ENCODE results near the gene SORCS2.

Gene SORCS2

DNA sequence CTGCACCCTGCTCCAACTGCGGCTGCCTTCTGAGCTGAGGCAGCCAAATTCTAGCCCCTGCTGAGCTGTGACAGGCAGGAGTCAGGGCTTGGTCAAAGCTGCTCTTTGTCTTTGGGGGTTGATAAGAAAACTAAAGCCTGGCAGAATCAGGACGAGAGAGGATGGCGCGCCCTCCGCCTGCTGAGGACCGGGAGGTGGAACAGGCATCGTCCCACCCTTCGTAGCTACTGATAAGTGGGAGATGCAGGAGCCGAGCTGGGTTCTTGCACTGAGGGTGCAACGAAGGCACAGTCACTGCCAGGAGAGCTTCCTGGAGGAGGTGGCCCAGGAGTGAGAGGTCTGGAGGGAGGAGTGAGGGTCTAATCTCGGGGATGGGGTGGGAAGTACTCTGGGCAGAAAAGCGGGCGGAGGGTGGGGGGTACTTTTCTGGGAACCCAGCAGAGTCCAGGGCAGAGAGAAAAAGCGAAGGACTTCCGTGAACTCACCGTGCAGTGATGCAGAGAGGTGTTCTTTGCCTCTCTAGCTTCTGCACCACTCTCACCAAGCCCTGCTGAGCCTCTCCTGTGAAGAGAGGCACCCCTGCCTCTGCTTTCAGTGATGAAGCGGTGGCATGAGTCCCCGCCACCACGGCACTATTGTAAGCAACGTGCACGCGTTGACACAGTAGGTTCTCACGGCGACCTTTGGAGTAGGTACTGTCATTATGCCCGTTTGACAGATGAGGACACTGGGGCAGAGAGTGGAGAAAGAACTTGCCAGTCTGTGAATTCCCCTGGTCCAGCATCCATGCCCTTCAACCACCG is 107.8 kb downstream of the SORCS2 start:
- in situ Hi-C loops (cut with MboI; ENCODE audit: low sequenced_read_pairs, unreplicated experiment), result no loop called here
- no peak for DNase-seq (ENCODE audit: low spot score)
- TF ChIP-seq, protein P1, sequence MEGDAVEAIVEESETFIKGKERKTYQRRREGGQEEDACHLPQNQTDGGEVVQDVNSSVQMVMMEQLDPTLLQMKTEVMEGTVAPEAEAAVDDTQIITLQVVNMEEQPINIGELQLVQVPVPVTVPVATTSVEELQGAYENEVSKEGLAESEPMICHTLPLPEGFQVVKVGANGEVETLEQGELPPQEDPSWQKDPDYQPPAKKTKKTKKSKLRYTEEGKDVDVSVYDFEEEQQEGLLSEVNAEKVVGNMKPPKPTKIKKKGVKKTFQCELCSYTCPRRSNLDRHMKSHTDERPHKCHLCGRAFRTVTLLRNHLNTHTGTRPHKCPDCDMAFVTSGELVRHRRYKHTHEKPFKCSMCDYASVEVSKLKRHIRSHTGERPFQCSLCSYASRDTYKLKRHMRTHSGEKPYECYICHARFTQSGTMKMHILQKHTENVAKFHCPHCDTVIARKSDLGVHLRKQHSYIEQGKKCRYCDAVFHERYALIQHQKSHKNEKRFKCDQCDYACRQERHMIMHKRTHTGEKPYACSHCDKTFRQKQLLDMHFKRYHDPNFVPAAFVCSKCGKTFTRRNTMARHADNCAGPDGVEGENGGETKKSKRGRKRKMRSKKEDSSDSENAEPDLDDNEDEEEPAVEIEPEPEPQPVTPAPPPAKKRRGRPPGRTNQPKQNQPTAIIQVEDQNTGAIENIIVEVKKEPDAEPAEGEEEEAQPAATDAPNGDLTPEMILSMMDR (IDR thresholded peaks at IDR 0.05; ENCODE audit: borderline replicate concordance, control extremely low read depth, extremely low read depth, insufficient read depth, missing control alignments), result no peak

DNA sequence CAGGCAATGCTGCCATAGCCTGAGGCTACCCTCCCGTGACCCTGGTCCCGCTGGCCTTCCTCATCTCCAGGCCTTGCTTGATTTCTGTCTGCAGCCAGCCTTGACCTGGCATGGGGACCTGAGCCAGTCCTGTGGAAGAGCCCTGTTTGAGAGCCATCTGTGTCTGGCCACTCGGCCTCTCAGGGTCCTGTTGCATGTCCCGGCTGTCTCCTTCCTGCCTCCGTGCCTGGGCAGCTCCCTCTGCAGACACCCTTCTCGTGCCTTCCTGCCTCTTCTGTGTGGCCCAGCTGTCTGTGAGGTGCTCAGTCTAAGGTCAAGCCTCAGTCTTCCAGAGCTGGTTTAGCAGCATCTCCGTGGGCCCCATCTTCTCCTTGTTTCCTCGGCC is 108.4 kb downstream of the SORCS2 start:
- TF ChIP-seq, protein P1 (IDR thresholded peaks at IDR 0.05; ENCODE audit: borderline replicate concordance, control extremely low read depth, extremely low read depth, insufficient read depth, missing control alignments), result no peak
- DNase-seq (ENCODE audit: low spot score), result no peak

DNA sequence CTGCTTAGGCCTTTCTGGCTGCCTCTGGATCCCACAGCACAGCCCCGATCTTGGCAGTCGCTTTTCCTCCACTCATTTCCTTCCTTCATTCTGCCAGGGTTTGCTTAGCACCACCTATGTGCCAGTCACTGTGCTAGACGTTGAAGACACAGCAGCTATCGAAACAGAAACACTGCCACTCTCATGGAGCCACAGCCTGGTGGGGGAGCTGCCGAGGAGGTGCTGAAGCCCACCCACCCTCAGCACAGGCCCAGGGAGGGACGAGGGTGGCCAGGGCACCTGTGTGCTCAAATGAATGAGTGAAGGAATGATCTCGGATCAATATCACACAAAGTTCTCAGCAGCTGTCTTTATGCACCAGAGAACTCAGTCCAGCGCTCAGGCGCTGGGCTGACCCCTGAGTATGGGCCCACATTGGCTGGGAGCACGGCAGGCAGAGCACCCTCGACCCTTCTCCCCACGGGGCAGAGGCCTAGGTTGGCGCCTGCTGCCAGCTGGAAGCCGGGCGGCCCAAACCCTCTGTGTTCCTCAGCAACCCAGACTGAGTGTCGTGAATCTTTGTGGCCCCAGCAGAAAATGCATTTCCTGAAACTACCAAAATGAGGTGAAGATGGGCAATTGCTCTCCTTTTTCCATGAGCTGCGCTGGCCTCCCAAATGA is 108.9 kb downstream of the SORCS2 start:
- in situ Hi-C loops (cut with MboI; ENCODE audit: low sequenced_read_pairs, unreplicated experiment), result no loop called here
- TF ChIP-seq, protein P1 (IDR thresholded peaks at IDR 0.05; ENCODE audit: borderline replicate concordance, control extremely low read depth, extremely low read depth, insufficient read depth, missing control alignments), result no peak
- DNase-seq (ENCODE audit: low spot score), result no peak

More for the DNA sequence above, 108.4 kb downstream of the SORCS2 start:
- in situ Hi-C loops (cut with MboI; ENCODE audit: low sequenced_read_pairs, unreplicated experiment), result no loop called here

DNA sequence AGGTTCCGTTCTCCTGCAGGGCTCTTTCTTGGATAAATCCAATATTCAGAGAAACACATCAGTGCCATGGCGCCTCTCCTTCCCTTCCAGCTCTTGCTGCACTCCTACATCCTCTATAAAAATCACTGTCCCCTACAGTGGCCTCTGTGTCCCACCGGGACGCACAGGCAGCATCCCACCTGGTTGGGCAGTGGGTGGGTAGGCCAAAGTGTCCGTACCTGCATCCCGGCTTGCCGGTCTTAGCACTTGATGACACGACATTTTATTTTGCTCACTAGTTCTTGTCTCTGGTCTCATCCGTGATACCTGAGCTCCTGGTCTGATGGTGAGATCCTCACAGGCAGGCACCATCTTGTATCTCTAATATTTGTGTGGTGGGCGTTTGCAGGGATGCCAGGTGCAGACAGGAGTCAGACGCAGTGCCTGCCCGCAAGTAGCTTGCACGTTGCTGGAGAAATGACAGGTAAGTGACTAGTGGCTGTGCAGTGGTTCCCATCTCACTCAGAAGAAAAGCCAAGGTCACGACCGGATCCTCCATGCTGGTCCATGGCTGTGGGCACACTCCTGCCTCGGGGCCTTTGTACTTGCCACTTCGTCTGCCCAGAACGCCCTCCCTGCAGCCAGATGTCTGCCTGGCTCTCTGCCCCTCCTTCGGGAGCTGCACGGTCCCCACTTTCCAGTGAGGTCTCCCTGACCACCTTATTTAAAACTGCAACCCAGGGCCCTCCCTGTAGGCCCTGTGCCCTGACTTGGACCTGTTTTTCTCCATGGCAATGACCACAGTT is 109.7 kb downstream of the SORCS2 start:
- in situ Hi-C loops (cut with MboI; ENCODE audit: low sequenced_read_pairs, unreplicated experiment), result no loop called here
- TF ChIP-seq, protein P1 (IDR thresholded peaks at IDR 0.05; ENCODE audit: borderline replicate concordance, control extremely low read depth, extremely low read depth, insufficient read depth, missing control alignments), result no peak
- DNase-seq (ENCODE audit: low spot score), result no peak

DNA sequence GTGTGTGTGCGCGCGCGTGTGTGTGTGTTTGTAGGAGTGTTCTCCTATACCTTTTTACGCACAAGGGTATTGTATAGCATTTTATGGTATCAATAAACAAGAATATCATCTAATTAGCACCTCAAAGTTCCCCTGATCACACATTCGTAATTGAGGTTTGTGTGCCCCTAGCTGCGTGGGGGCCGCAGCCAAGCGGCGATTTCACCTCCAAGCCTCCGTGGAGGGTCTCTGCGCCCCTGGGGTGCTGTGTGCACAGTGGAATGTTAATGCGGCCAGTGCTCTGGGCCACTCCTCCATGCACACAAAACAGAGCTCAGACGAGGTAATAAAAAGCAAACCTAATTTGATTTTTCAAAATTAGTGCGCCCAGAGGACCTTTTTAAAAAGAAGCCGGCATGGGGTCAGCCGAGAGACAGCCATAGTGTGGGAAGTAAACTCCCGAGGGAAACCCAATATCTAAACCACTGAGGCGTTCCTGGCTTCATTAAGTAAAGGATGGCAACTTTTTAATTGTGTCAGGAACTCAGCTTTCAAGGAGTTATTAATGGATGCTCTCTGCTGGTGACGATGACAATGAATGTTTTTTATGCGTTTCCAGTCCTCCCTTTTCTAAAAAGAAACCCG is 110.6 kb downstream of the SORCS2 start:
- no peak for DNase-seq (ENCODE audit: low spot score)
- in situ Hi-C loops (cut with MboI; ENCODE audit: low sequenced_read_pairs, unreplicated experiment), result no loop called here
- TF ChIP-seq, protein P1 (IDR thresholded peaks at IDR 0.05; ENCODE audit: borderline replicate concordance, control extremely low read depth, extremely low read depth, insufficient read depth, missing control alignments), result no peak

DNA sequence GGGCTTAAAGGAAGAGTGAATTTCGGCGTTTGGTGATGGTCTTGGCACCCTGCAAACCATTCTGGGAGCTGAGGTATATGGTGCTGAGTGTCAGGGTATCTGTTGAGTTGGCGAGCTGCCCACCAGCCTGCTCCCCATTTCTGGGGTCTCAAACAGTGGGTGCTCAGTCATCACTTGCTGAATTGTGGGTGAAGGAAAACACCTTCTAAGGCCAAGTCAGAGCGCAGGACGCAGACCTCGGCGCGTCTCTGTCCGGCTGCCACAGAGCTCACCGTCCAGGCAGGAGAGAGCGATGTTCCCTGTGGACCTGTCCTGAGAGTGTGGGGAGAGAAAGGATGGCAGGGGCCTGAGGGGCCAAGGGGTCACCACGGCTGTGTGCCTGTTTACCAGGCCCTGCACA is 111.2 kb downstream of the SORCS2 start:
- no peak for DNase-seq (ENCODE audit: low spot score)
- TF ChIP-seq, protein P1 (IDR thresholded peaks at IDR 0.05; ENCODE audit: borderline replicate concordance, control extremely low read depth, extremely low read depth, insufficient read depth, missing control alignments), result no peak
- in situ Hi-C loops (cut with MboI; ENCODE audit: low sequenced_read_pairs, unreplicated experiment), result no loop called here

Data from GM13976 (cell line).